Measurements from ENCODE around the gene LIPG.
"Not testable (repeated sequence)": the region's sequence is repeated elsewhere in the genome, so short reads cannot be mapped to it uniquely, and the experiment has no call there.

The LIPG gene

GRCh38 chr18:49521216-49521835 lies 40.5 kb upstream of the LIPG start:
- H3K36me3 ChIP-seq (ENCODE audit: insufficient read depth, low read length), result no peaks in the 10 kb centered on the region
- H3K9me3 ChIP-seq (ENCODE audit: low read depth, low read length), result no peaks in the 10 kb centered on the region
- H3K9ac ChIP-seq (ENCODE audit: insufficient read length), result no peak overlapping the region
- TF ChIP-seq POLR2AphosphoS5 (IDR thresholded peaks at IDR 0.05; ENCODE audit: borderline replicate concordance, low read depth, low read length) (no peak), EZH2 (IDR thresholded peaks at IDR 0.05) (no peak)
- H3K4me3 ChIP-seq, result no peak overlapping the region
- H3K27ac ChIP-seq, result no peak overlapping the region
- no peak for DNase-seq (ENCODE audit: low read depth, low spot score)

- not testable (repeated sequence) for H3K27ac ChIP-seq; H3K36me3 ChIP-seq (ENCODE audit: insufficient read depth, low read length); H3K4me3 ChIP-seq; DNase-seq (ENCODE audit: low read depth, low spot score); H3K9ac ChIP-seq (ENCODE audit: insufficient read length); H3K9me3 ChIP-seq (ENCODE audit: low read depth, low read length)
Observed at GRCh38 chr18:49523580-49524093, 38.2 kb upstream of the LIPG start.

- DNase-seq (ENCODE audit: low read depth, low spot score), result no peak
- TF ChIP-seq POLR2AphosphoS5 (IDR thresholded peaks at IDR 0.05; ENCODE audit: borderline replicate concordance, low read depth, low read length), result no peak
- TF ChIP-seq EZH2 (IDR thresholded peaks at IDR 0.05), result no peak
- TF ChIP-seq FOXP2 (optimal IDR thresholded peaks at IDR 0.05; ENCODE audit: control extremely low read depth, extremely low read length, insufficient read depth), result no peak
- Histone ChIP-seq H3K9me3 (ENCODE audit: low read depth, low read length) (no peaks in the 10 kb centered on the region), H3K36me3 (ENCODE audit: insufficient read depth, low read length) (no peaks in the 10 kb centered on the region), H3K27ac (no peak overlapping the region), H3K4me3 (no peak overlapping the region), H3K9ac (ENCODE audit: insufficient read length) (no peak overlapping the region)
Observed at GRCh38 chr18:49524349-49524748, 37.5 kb upstream of the LIPG start.

GRCh38 chr18:49524951-49525350 lies 36.9 kb upstream of the LIPG start:
- no peak overlapping the region for H3K27ac ChIP-seq
- no peak overlapping the region for H3K9ac ChIP-seq (ENCODE audit: insufficient read length)
- TF ChIP-seq POLR2AphosphoS5 (IDR thresholded peaks at IDR 0.05; ENCODE audit: borderline replicate concordance, low read depth, low read length), result no peak
- no peak for TF ChIP-seq FOXP2 (optimal IDR thresholded peaks at IDR 0.05; ENCODE audit: control extremely low read depth, extremely low read length, insufficient read depth)
- H3K36me3 ChIP-seq (ENCODE audit: insufficient read depth, low read length), result no peaks in the 10 kb centered on the region
- no peaks in the 10 kb centered on the region for H3K9me3 ChIP-seq (ENCODE audit: low read depth, low read length)
- H3K4me3 ChIP-seq, result no peak overlapping the region
- DNase-seq (ENCODE audit: low read depth, low spot score), result no peak

- TF ChIP-seq EZH2 (IDR thresholded peaks at IDR 0.05) (no peak), FOXP2 (optimal IDR thresholded peaks at IDR 0.05; ENCODE audit: control extremely low read depth, extremely low read length, insufficient read depth) (no peak), POLR2AphosphoS5 (IDR thresholded peaks at IDR 0.05; ENCODE audit: borderline replicate concordance, low read depth, low read length) (no peak)
- Histone ChIP-seq H3K4me3 (no peak overlapping the region), H3K9me3 (ENCODE audit: low read depth, low read length) (no peaks in the 10 kb centered on the region), H3K36me3 (ENCODE audit: insufficient read depth, low read length) (no peaks in the 10 kb centered on the region), H3K27ac (no peak overlapping the region), H3K9ac (ENCODE audit: insufficient read length) (no peak overlapping the region)
- DNase-seq (ENCODE audit: low read depth, low spot score), result no peak
Observed at GRCh38 chr18:49525981-49526380, 35.9 kb upstream of the LIPG start.

- Histone ChIP-seq H3K36me3 (ENCODE audit: insufficient read depth, low read length) (no peaks in the 10 kb centered on the region), H3K4me3 (no peak overlapping the region), H3K27ac (no peak overlapping the region), H3K9ac (ENCODE audit: insufficient read length) (no peak overlapping the region), H3K9me3 (ENCODE audit: low read depth, low read length) (no peaks in the 10 kb centered on the region)
- TF ChIP-seq FOXP2 (optimal IDR thresholded peaks at IDR 0.05; ENCODE audit: control extremely low read depth, extremely low read length, insufficient read depth) (no peak), POLR2AphosphoS5 (IDR thresholded peaks at IDR 0.05; ENCODE audit: borderline replicate concordance, low read depth, low read length) (no peak)
- no peak for DNase-seq (ENCODE audit: low read depth, low spot score)
Observed at GRCh38 chr18:49527631-49528327, 34.1 kb upstream of the LIPG start.

GRCh38 chr18:49529596-49529995 lies 32.3 kb upstream of the LIPG start:
- Histone ChIP-seq H3K36me3 (ENCODE audit: insufficient read depth, low read length) (no peaks in the 10 kb centered on the region), H3K9me3 (ENCODE audit: low read depth, low read length) (no peaks in the 10 kb centered on the region), H3K9ac (ENCODE audit: insufficient read length) (no peak overlapping the region), H3K4me3 (no peak overlapping the region), H3K27ac (no peak overlapping the region)
- TF ChIP-seq EZH2 (IDR thresholded peaks at IDR 0.05) (no peak), POLR2AphosphoS5 (IDR thresholded peaks at IDR 0.05; ENCODE audit: borderline replicate concordance, low read depth, low read length) (no peak), FOXP2 (optimal IDR thresholded peaks at IDR 0.05; ENCODE audit: control extremely low read depth, extremely low read length, insufficient read depth) (no peak)
- no peak for DNase-seq (ENCODE audit: low read depth, low spot score)

- Histone ChIP-seq H3K36me3 (ENCODE audit: insufficient read depth, low read length) (no peaks in the 10 kb centered on the region), H3K27ac (no peak overlapping the region), H3K9ac (ENCODE audit: insufficient read length) (no peak overlapping the region), H3K9me3 (ENCODE audit: low read depth, low read length) (no peaks in the 10 kb centered on the region), H3K4me3 (no peak overlapping the region)
- no peak for DNase-seq (ENCODE audit: low read depth, low spot score)
- TF ChIP-seq POLR2AphosphoS5 (IDR thresholded peaks at IDR 0.05; ENCODE audit: borderline replicate concordance, low read depth, low read length) (no peak), FOXP2 (optimal IDR thresholded peaks at IDR 0.05; ENCODE audit: control extremely low read depth, extremely low read length, insufficient read depth) (no peak), EZH2 (IDR thresholded peaks at IDR 0.05) (no peak)
Observed at GRCh38 chr18:49531678-49532153, 30.1 kb upstream of the LIPG start.
